Brain pericyte (primary cell): ENCODE results near the gene SLC7A1.

Experiments used
- DNase-seq: peaks from one replicate; pipeline ENCODE4 v3.0.0-alpha.2; 2012; ENCODE audit warnings: low read depth, low spot score

Gene SLC7A1

DNA sequence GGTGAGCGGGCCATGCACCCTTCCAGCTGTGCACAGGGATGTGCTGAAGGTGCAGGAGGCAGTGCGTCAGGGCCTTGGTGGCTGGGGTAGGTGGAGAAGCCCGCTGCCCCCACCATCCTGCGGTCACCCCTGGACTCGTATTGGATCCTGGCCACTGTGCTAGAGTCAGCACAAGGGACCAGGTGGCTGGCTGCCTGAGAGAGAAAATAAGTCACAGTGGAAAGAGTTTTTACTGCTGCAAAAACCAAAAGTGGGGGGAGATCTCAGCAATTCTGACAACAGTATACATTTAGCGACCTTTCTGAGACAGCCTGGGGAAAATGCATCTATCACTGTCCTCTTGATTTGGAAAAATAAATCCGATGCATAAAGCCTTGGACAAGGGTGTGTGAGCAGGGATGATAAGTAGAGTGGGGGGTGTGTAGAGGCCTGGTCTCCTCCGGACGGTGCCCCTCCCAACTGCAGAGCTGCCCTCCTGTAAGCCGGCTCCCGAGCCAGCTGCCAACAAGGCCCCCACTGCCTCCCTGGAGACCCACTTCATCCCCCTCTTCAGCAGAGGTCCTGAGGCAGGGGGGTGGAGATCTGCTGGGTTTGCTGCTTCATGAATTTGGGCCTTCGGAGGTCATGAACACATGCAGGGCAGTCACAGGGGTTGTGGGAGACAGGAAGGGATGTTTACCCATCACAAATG lies 84.2 kb downstream of the SLC7A1 start:
- DNase-seq, result no peak

GRCh38 chr13:29510651-29511084 lies 84.8 kb downstream of the SLC7A1 start:
- DNase-seq, result no peak

DNA sequence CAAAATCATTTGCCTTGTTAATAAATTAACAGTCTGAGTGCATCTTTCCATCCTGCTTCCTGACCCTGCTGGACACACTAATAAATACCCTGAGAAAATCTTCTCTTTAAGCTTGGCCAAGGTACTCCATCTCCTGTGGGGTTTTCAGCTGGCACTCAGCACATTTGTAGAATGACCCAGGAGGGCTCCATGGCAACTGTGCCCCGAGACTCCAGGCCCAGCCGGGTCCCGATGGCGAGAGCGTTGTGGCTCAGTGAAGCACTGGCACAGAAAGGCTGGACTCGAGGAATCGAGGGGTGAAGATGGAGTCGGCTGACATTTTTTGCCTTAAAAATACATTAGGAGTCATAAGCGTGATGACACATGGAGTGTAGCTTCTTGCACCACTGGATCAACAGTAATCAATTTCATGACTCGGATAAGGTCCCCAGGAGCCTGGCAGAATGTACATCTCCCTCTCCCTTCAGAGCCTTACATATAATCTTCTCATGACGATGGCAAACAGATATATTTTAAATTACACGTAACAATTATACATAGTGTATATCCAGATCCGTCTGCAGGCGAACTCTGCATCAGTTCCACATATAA lies 85.4 kb downstream of the SLC7A1 start:
- DNase-seq, result no peak

DNA sequence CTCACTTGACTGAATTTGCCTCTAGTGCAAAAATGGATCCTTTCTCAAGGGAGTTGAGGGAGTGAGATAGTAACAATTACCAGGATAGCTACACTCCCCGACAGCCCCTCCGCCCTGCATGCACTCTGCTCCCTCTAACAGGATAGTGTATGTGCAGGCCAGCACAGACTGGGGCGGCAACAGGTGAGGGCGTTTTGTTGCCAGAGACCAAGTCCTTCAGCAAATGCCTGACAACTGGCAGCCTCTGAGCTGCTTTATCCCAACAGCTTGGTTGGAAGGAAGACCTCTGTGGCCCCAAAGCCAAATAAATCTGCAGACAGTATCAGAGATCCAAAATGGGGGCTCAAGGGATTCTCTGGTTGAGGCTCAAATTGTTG lies 86.6 kb downstream of the SLC7A1 start:
- no peak for DNase-seq

DNA sequence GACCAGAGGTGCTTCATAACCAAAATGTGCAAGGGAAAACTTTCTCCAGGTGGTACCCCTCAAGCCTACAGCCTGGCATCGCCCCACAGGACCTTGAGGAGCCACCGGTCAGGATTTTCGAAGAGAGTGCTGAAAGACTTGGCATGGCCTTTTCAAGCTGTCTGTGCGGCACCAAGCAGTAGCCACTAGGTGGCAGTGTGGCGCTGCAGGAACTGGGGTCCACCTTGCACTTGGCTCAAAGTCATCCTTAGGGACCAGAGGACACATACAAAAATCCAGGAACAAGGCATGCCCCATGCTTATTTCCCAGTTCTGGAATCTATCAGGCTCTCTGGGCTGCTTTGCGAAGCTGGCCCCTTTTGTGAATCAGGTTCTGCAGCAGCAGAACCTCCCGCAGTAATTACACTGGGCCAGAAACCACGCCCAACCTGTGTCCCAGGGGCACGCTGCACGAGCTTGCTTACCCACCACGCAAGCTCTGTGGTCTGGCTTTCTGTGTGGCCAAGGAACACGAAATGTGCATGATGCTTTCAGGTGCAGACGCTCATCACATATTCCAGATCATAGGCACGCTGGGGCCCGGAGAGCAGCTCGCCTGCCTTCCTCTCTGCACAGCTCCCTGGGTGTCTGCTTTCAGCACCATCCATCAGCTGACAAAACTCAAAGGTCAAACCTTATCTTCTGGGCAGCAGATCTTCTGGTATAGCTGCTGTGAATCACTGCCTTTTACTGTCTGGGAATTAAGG lies 87.2 kb downstream of the SLC7A1 start:
- DNase-seq, result peak; percentile 58

DNA sequence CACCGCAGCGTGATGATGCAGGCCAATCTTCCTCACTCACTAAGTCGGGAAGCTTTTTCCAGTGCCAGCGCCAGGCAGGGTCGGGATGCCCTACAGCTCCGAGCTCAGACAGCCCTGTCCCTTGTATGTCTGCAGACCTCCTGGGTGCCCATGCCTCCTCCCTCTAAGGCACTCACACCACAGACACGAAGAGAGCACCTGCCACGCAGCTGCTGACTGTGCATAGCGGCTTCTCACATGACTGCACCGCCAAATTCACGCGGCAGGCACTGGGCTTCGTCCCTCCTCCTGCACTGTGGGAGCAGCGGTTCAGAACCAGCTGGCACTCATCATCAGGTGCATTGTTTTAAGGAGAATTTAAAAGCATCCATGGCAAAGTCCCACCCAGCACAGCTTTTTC lies 88.1 kb downstream of the SLC7A1 start:
- DNase-seq, result no peak

GRCh38 chr13:29505950-29506349 lies 89.5 kb downstream of the SLC7A1 start:
- no peak for DNase-seq

DNA sequence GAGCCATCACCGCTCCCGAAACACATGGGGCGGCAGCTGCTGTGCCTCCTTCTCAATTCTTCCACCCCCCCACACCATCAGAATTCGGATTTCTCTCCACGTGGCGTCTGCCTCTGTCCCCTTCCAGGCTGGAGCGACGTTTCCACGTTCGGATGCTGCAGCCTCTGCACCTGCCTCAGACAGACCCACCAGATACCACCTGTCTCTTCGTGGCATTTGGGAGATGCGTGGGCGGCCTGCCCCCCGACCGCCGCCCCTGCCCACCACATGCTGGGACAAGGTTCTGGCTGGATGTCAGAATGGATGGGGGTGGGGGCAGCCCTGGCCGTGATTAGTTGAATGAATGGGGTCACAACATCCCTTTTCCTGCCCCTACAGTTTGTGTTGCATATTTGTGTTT lies 90.0 kb downstream of the SLC7A1 start:
- no peak for DNase-seq

DNA sequence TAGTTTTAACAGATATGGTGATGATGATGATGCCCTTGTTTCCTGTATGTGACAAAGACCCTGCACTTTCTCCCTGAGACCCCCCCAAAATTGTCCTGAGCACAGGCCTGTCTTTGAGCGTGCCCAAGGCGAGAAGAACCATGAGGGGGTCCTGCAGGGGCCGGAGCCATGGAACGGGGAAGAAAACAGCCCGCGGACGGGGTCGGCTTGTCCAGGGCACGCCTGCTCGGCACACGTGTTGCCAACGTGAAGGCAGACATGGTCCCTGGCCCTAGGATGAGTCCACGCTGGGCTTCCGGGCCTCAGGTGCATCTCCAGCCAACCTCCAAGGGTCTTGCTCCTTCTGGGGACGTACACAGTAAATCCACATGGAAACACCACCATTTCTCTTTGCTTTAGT lies 90.8 kb downstream of the SLC7A1 start:
- DNase-seq, result no peak

DNA sequence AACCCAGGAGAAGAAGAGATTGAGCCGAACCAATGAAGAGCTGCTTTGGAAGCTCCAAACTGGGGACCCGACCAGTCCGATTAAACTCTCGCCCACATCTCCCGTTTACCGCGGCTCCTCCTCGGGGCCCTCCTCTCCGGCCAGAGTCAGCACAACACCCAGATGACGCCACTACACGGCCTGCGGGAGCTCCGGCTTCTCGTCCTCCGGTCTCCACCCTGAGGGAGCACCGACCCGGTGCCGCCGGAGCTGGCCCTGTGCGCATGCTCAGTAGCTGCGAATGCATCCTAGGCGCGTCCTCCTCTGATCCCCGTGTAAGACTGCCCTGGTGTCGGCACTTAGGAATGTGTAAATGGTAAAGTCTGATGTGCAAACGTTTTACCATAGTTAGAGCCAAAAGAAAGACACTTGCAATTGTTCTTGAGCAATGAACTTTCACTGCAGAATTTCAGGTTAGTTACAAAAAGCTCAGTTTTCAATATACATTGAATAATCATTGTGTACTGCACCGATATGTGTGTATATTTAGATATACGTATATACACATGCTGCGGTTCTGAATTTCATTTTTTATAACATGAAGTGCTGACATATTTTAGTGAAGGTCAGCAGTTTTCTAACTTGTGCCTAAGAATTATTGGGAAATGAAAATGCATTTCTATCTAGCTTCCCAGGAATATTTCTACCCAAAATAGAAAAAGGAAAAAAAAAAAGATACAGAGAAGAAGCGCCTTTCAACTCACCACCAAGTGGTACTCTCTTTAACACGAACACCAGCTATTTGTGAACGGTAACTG lies 92.2 kb downstream of the SLC7A1 start:
- no peak for DNase-seq

- no peak for DNase-seq
Observed at GRCh38 chr13:29502391-29503008, 93.0 kb downstream of the SLC7A1 start.

GRCh38 chr13:29501674-29502073 lies 93.8 kb downstream of the SLC7A1 start:
- DNase-seq, result no peak

DNA sequence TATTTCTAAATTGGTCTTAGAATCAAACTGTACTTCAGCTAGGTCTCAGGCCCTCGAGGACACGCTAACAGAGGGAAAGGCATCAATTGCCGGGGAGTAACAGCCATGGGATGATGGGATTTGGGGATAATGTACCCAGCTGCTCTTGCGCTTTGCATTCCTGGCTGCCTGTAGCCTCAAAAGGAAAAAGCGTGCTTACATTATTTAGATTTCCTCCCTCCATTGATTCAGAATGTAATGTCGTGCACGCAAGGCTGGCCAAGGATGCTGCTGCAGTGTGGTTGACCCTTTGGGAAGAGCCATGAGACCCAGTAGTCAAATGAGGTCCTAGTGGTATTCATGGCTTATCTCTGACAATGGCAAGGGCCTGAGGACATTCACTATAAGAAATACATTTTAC lies 95.1 kb downstream of the SLC7A1 start:
- DNase-seq, result no peak

GRCh38 chr13:29499506-29500165 lies 95.9 kb downstream of the SLC7A1 start:
- no peak for DNase-seq

- DNase-seq, result no peak
Observed at GRCh38 chr13:29498426-29499040, 97.0 kb downstream of the SLC7A1 start.

DNA sequence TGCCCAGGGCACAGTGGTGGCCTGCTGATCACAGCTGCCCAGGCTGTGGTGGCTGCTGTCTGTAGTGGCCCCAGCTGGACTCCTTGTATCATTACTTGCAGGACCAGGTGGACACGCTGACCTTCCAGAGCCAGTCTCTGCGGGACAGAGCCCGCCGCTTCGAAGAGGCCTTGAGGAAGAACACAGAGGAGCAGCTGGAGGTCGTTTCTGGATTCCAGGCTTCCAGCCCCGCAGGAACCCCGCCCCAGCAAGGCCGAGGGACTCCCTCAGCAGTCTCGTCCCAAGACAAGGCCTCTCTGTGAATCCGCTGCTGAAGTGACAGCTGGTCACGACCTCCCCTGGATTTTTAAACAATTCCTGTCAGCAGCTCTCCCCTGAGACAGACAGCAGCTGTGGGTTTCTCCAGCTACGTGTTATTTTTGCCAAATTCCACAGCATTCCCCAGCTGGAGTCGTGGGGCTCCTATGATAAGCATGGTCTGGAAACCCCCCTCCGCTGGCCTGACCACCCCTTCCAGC lies 98.3 kb downstream of the SLC7A1 start:
- peak; percentile 63 for DNase-seq

GRCh38 chr13:29496241-29496712 lies 99.2 kb downstream of the SLC7A1 start:
- DNase-seq, result no peak

GRCh38 chr13:29494520-29494919 lies 101.0 kb downstream of the SLC7A1 start:
- DNase-seq, result no peak

DNA sequence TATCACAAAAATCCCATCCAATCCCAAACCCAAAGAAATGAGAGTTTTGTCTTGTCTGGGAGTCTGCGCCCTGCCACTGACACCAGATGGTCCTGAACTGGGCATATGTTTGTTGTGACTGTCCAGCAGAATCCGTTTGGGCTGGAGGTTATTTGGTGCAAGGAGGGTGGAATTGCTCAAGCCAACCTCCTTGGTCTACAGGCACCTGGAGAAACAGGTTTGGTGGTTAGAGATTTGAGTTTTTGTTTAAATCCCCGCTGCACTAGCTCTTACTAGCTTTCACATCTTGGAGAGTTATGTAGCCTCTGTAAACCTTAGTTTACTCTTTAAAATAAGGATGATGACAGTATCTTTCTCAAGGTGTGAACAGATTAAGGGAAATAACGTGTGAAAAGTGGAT lies 101.7 kb downstream of the SLC7A1 start:
- no peak for DNase-seq

DNA sequence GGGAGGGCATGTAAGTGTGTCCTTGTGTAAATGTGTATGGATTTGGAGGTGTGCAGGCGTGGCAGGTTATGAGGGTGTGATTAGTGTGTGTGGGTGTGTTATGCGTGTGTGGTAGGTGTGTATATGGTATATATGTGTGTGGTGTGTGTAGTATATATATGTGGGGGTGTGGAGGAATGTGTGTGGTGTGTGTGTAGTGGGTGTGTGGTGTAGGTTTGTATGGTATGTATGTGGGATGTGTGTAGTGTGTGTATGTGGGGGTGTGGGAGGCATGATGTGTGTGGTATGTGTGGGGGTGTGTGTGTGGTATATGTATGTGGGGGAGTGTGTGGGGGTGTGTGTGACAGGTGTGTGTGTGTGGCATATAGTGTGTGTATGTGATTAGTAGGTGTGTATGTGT lies 104.2 kb downstream of the SLC7A1 start:
- DNase-seq, result no peak

DNA sequence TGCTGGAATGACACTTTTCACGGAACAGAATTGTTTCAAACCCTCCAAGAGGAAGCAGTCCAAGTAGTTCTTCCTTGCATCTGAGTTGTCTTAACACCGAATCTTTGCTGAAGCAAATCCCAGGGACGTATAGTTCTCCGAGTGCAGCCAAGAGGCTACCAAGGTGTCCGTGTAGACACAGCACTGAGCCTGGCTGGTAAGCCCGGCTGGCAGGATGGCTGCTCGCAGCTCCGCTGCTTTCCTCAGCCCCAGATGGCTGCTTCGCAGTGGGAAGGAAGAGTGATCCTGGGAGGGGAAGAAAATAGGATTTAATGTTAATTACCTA lies 105.0 kb downstream of the SLC7A1 start:
- no peak for DNase-seq
